H9 (cell line): ENCODE data around the gene LDLR. TPM values are rescaled to one million over a fixed set of nuclear protein-coding genes. Genes with fewer than 3 reads are reported as not detected.

Source experiments
- DNase-seq: peaks from one replicate; pipeline ENCODE4 v3.0.0-alpha.2; 2017
- H2AFZ ChIP-seq: one replicate; pipeline ENCODE4 v1.6.1; 2013; ENCODE audit warnings: mild to moderate bottlenecking, low read length, control low read depth, moderate library complexity
- H2AK5ac ChIP-seq: 2 replicates; pipeline ENCODE4 v1.6.1; 2013; ENCODE audit warnings: low read length, control low read depth, mixed read lengths; ENCODE audit not compliant: insufficient read length
- H2BK120ac ChIP-seq: one replicate; pipeline ENCODE4 v1.6.1; 2013; ENCODE audit warnings: low read depth, mild to moderate bottlenecking, low read length, control low read depth, inconsistent platforms; ENCODE audit not compliant: poor library complexity, severe bottlenecking
- H2BK12ac ChIP-seq: 2 replicates; pipeline ENCODE4 v1.6.1; 2013; ENCODE audit warnings: low read length, control low read depth, mixed read lengths, low read depth; ENCODE audit not compliant: insufficient read length
- H2BK15ac ChIP-seq: 2 replicates; pipeline ENCODE4 v1.6.1; 2013; ENCODE audit warnings: low read depth, low read length, control low read depth
- H2BK20ac ChIP-seq: one replicate; pipeline ENCODE4 v1.6.1; 2013; ENCODE audit warnings: low read depth, mild to moderate bottlenecking, low read length, control low read depth, inconsistent platforms; ENCODE audit not compliant: poor library complexity, severe bottlenecking
- H2BK5ac ChIP-seq: 2 replicates; pipeline ENCODE4 v1.6.1; 2013; ENCODE audit warnings: low read length, control low read depth, mixed read lengths; ENCODE audit not compliant: insufficient read length
- H3K14ac ChIP-seq: 2 replicates; pipeline ENCODE4 v1.6.1; 2013; ENCODE audit warnings: low read length, control low read depth; ENCODE audit not compliant: insufficient read depth
- H3K18ac ChIP-seq: 2 replicates; pipeline ENCODE4 v1.6.1; 2013; ENCODE audit warnings: low read depth, mild to moderate bottlenecking, mixed read lengths, low read length, control low read depth; ENCODE audit not compliant: insufficient read length
- H3K23ac ChIP-seq: 2 replicates; pipeline ENCODE4 v1.6.1; 2013; ENCODE audit warnings: low read length, control low read depth, mixed read lengths, low read depth; ENCODE audit not compliant: insufficient read length
- H3K23me2 ChIP-seq: 2 replicates; pipeline ENCODE4 v1.6.1; 2013; ENCODE audit warnings: low read depth, mild to moderate bottlenecking, mixed read lengths, low read length, control low read depth; ENCODE audit not compliant: insufficient read length, poor library complexity, severe bottlenecking
- H3K27ac ChIP-seq: 2 replicates; pipeline ENCODE4 v1.5.1; 2013; ENCODE audit warnings: low read length, control low read depth, mixed read lengths, low read depth; ENCODE audit not compliant: insufficient read length
- H3K27me3 ChIP-seq: 2 replicates; pipeline ENCODE4 v1.6.1; 2013; ENCODE audit warnings: low read length, control low read depth, inconsistent platforms; ENCODE audit not compliant: insufficient read depth
- H3K4ac ChIP-seq: 2 replicates; pipeline ENCODE4 v1.6.1; 2013; ENCODE audit warnings: low read depth, mild to moderate bottlenecking, control low read depth, inconsistent platforms, low read length, moderate library complexity
- H3K4me1 ChIP-seq: 2 replicates; pipeline ENCODE4 v1.6.1; 2013; ENCODE audit warnings: low read length, control low read depth, inconsistent platforms; ENCODE audit not compliant: insufficient read depth
- H3K4me2 ChIP-seq: 2 replicates; pipeline ENCODE4 v1.6.1; 2013; ENCODE audit warnings: low read length, control low read depth, mixed read lengths; ENCODE audit not compliant: insufficient read length, insufficient read depth
- H3K56ac ChIP-seq: 2 replicates; pipeline ENCODE4 v1.6.1; 2013; ENCODE audit warnings: low read depth, mild to moderate bottlenecking, mixed read lengths, low read length, control low read depth; ENCODE audit not compliant: insufficient read length
- H3K79me1 ChIP-seq: 2 replicates; pipeline ENCODE4 v1.6.1; 2013; ENCODE audit warnings: low read depth, mild to moderate bottlenecking, moderate library complexity, low read length, control low read depth, inconsistent platforms; ENCODE audit not compliant: insufficient read depth, poor library complexity, severe bottlenecking
- H3K79me2 ChIP-seq: 2 replicates; pipeline ENCODE4 v1.6.1; 2013; ENCODE audit warnings: low read length, control low read depth, inconsistent platforms; ENCODE audit not compliant: insufficient read depth
- H3K9ac ChIP-seq: 2 replicates; pipeline ENCODE4 v1.6.1; 2013; ENCODE audit warnings: low read length, control low read depth, mixed read lengths; ENCODE audit not compliant: insufficient read length; ENCODE audit errors: extremely low read depth
- H3K9me3 ChIP-seq: one replicate; pipeline ENCODE4 v1.6.1; 2013; ENCODE audit warnings: low read depth, low read length, inconsistent platforms; ENCODE audit not compliant: control insufficient read depth
- H3T11ph ChIP-seq: one replicate; pipeline ENCODE4 v1.6.1; 2013; ENCODE audit warnings: mild to moderate bottlenecking, low read length, control low read depth, inconsistent platforms
- H4K20me1 ChIP-seq: one replicate; pipeline ENCODE4 v1.6.1; 2013; ENCODE audit not compliant: control insufficient read depth, insufficient read length, insufficient read depth
- H4K5ac ChIP-seq: 2 replicates; pipeline ENCODE4 v1.6.1; 2013; ENCODE audit warnings: low read depth, mild to moderate bottlenecking, mixed read lengths, low read length, control low read depth; ENCODE audit not compliant: insufficient read length
- H4K8ac ChIP-seq: replicated peaks from 2 replicates; pipeline ENCODE4 v1.6.1; 2013; ENCODE audit warnings: low read length, control low read depth, mixed read lengths, low read depth; ENCODE audit not compliant: insufficient read length
- H4K91ac ChIP-seq: 2 replicates; pipeline ENCODE4 v1.6.1; 2013; ENCODE audit warnings: low read depth, mild to moderate bottlenecking, moderate library complexity, mixed read lengths, low read length, control low read depth; ENCODE audit not compliant: insufficient read length
- H3K27ac Mint-ChIP-seq, 3 experiments: 2 replicates in 2 of 3; 3 replicates in 1 of 3; pipeline ENCODE4 v1.8.0; 2020 to 2021; ENCODE audit warnings: mixed read lengths in 3 of 3, mild to moderate bottlenecking in 1 of 3, moderate library complexity in 1 of 3
- H3K27me3 Mint-ChIP-seq: 2 replicates; pipeline ENCODE4 v1.8.0; 2021; ENCODE audit warnings: low read depth, mild to moderate bottlenecking, moderate library complexity, mixed read lengths
- H3K36me3 Mint-ChIP-seq, 3 experiments: 2 replicates in 2 of 3; 3 replicates in 1 of 3; pipeline ENCODE4 v1.8.0; 2020 to 2021; ENCODE audit warnings: low read depth in 3 of 3, mixed read lengths in 3 of 3; ENCODE audit not compliant: insufficient read depth in 1 of 3
- H3K4me1 Mint-ChIP-seq, 2 experiments: 2 replicates each; pipeline ENCODE4 v1.8.0; 2020; ENCODE audit warnings: mixed read lengths in 2 of 2
- H3K4me3 Mint-ChIP-seq, 2 experiments: 2 replicates in 1 of 2; 3 replicates in 1 of 2; pipeline ENCODE4 v1.8.0; 2020 to 2021; ENCODE audit warnings: mild to moderate bottlenecking in 2 of 2, mixed read lengths in 2 of 2, moderate library complexity in 1 of 2
- H3K9me3 Mint-ChIP-seq, 2 experiments: 2 replicates in 1 of 2; 3 replicates in 1 of 2; pipeline ENCODE4 v1.8.0; 2020; ENCODE audit warnings: mild to moderate bottlenecking in 2 of 2, mixed read lengths in 2 of 2, moderate library complexity in 1 of 2
- CTCF ChIP-seq: fragments of 200-600 bp; sonication (generic); conservative IDR thresholded peaks from 3 replicates; pipeline ENCODE4 v1.8.0; 2021; ENCODE audit warnings: antibody characterized with exemption, mild to moderate bottlenecking
- WGBS: extraction: QIAGEN DNeasy Blood & Tissue Kit; methylation state at CpG from one replicate; pipeline ENCODE4 v1.1.7; 2013; ENCODE audit warnings: missing lambda C conversion rate, low lambda C conversion rate, mixed read lengths; ENCODE audit not compliant: insufficient read length; ENCODE audit errors: extremely low coverage; 5-methylcytosine and 5-hydroxymethylcytosine counted together
- total RNA-seq: library from RNA; stranded (reverse); gene quantifications from 2 replicates; pipeline ENCODE4 v1.2.1, GENCODE V29; 2021

The LDLR gene
- total RNA-seq, 1 experiment from 2014 or later = 92.7 TPM

GRCh38 chr19:11164296-11164695, 75.0 kb downstream of the LDLR start:
- Histone ChIP-seq H4K8ac (no peak overlapping the region), H2BK20ac (no peak overlapping the region), H2AFZ (no peak overlapping the region), H3K14ac (no peak overlapping the region), H2BK12ac (no peak overlapping the region), H2AK5ac (no peak overlapping the region), H3K79me1 (no peaks in the 10 kb centered on the region), H4K20me1 (no peaks in the 10 kb centered on the region), H3T11ph (no peak overlapping the region), H3K4me1 (no peaks in the 10 kb centered on the region), H2BK120ac (no peak overlapping the region), H3K79me2 (no peaks in the 10 kb centered on the region), H3K23ac (no peak overlapping the region), H3K23me2 (no peaks in the 10 kb centered on the region), H3K18ac (no peak overlapping the region), H3K9me3 (no peaks in the 10 kb centered on the region), H3K27ac (no peak overlapping the region), H4K5ac (no peak overlapping the region), H2BK5ac (no peak overlapping the region), H3K56ac (no peak overlapping the region), H3K4ac (no peak overlapping the region), H3K9ac (no peak overlapping the region), H2BK15ac (no peak overlapping the region), H4K91ac (no peak overlapping the region), H3K27me3 (no peaks in the 10 kb centered on the region), H3K4me2 (no peak overlapping the region)
- peak overlapping the region in 2 of 3 experiments; percentile 31 to 46; a peak in 3 of 7 replicates for H3K27ac Mint-ChIP-seq
- TF ChIP-seq CTCF = no peak
- H3K4me3 Mint-ChIP-seq = no peak overlapping the region
- WGBS = no CpG with 5 or more reads among the region's 11 CpGs
- no peaks in the 10 kb centered on the region for H3K27me3 Mint-ChIP-seq
- no peaks in the 10 kb centered on the region for H3K4me1 Mint-ChIP-seq
- peaks cover 8 to 31% (median 26%) of the 10 kb centered on the region in 3 experiments for H3K36me3 Mint-ChIP-seq
- DNase-seq = no peak
- no peaks in the 10 kb centered on the region for H3K9me3 Mint-ChIP-seq
